ENCODE measurements around the gene DHRS2.

DHRS2 gene

DNA sequence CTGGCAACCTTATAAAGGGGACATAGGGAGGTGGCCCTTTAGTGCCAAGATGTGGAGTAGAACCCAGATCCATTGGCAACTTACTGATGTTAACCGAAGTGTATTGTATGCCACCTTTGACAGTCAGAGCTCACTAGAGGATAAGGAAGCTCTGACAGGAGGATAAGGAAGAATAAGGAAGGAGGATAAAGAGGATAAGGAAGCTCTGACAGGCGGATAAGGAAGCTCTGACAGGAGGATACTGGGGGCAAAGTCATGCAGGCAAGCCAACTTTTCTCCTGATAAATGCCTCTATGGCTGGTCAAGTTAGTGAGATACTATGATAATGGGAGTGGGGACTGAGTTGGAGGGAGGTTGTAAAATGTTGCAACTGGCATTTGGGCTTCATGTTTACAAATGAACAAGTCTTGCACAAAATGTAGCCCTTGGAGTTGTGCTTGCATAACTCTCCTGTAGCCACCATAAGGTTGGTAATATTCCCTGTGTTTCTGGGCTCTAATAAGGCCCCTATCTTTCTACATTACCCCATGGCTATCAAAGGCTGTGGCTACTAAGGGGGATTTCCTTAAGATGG is 17.7 kb upstream of the DHRS2 start:
- Histone ChIP-seq H3K9me3 (ENCODE audit: low read depth, low read length) (no peaks in the 10 kb centered on the region), H3K36me3 (ENCODE audit: insufficient read depth, low read length) (no peaks in the 10 kb centered on the region), H3K27ac (no peak overlapping the region), H3K4me3 (no peak overlapping the region), H3K9ac (ENCODE audit: insufficient read length) (no peak overlapping the region)
- no peak for DNase-seq (ENCODE audit: low read depth, low spot score)
- no peak for TF ChIP-seq EZH2 (IDR thresholded peaks at IDR 0.05)
- TF ChIP-seq FOXP2 (optimal IDR thresholded peaks at IDR 0.05; ENCODE audit: control extremely low read depth, extremely low read length, insufficient read depth), result no peak
- TF ChIP-seq POLR2AphosphoS5 (IDR thresholded peaks at IDR 0.05; ENCODE audit: borderline replicate concordance, low read depth, low read length), result no peak

DNA sequence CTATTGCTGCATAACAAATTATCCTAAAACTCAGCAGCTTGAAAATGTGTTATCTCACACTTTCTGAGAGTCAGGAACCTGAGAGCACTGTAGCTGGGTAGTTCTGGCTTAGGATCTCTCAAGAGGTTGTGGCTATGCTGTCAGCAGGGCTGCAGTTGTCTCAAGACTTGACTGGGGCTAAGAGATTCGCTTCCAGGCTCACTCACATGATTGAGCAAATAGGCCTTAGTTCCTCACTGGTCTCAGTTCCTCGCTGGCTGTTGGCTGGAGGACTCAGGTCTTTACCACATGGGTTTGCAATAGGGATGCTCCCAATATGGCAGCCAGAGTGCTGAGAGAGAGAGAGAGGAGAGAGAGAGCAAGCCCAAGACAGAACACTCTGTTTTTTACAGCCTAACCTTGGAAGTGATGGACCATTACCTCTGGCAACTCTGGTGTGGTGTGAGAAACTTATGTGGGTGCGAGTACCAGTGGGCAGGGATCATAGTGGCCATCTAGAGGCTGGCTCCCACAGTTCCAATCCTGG is 15.9 kb upstream of the DHRS2 start:
- TF ChIP-seq FOXP2 (optimal IDR thresholded peaks at IDR 0.05; ENCODE audit: control extremely low read depth, extremely low read length, insufficient read depth) (no peak), EZH2 (IDR thresholded peaks at IDR 0.05) (no peak), POLR2AphosphoS5 (IDR thresholded peaks at IDR 0.05; ENCODE audit: borderline replicate concordance, low read depth, low read length) (no peak)
- no peak overlapping the region for H3K4me3 ChIP-seq
- H3K9ac ChIP-seq (ENCODE audit: insufficient read length), result no peak overlapping the region
- no peak overlapping the region for H3K27ac ChIP-seq
- no peak for DNase-seq (ENCODE audit: low read depth, low spot score)
- H3K9me3 ChIP-seq (ENCODE audit: low read depth, low read length), result peaks cover 6% of the 10 kb centered on the region; the same call in 1 of the 2 replicates
- no peaks in the 10 kb centered on the region for H3K36me3 ChIP-seq (ENCODE audit: insufficient read depth, low read length)

GRCh38 chr14:23621204-23621931 is 14.8 kb upstream of the DHRS2 start:
- Histone ChIP-seq H3K9ac (ENCODE audit: insufficient read length) (no peak overlapping the region), H3K27ac (no peak overlapping the region), H3K36me3 (ENCODE audit: insufficient read depth, low read length) (no peaks in the 10 kb centered on the region), H3K9me3 (ENCODE audit: low read depth, low read length) (peaks cover 12% of the 10 kb centered on the region; the same call in 1 of the 2 replicates), H3K4me3 (no peak overlapping the region)
- DNase-seq (ENCODE audit: low read depth, low spot score), result no peak
- TF ChIP-seq EZH2 (IDR thresholded peaks at IDR 0.05), result no peak
- TF ChIP-seq FOXP2 (optimal IDR thresholded peaks at IDR 0.05; ENCODE audit: control extremely low read depth, extremely low read length, insufficient read depth), result no peak
- TF ChIP-seq POLR2AphosphoS5 (IDR thresholded peaks at IDR 0.05; ENCODE audit: borderline replicate concordance, low read depth, low read length), result no peak

DNA sequence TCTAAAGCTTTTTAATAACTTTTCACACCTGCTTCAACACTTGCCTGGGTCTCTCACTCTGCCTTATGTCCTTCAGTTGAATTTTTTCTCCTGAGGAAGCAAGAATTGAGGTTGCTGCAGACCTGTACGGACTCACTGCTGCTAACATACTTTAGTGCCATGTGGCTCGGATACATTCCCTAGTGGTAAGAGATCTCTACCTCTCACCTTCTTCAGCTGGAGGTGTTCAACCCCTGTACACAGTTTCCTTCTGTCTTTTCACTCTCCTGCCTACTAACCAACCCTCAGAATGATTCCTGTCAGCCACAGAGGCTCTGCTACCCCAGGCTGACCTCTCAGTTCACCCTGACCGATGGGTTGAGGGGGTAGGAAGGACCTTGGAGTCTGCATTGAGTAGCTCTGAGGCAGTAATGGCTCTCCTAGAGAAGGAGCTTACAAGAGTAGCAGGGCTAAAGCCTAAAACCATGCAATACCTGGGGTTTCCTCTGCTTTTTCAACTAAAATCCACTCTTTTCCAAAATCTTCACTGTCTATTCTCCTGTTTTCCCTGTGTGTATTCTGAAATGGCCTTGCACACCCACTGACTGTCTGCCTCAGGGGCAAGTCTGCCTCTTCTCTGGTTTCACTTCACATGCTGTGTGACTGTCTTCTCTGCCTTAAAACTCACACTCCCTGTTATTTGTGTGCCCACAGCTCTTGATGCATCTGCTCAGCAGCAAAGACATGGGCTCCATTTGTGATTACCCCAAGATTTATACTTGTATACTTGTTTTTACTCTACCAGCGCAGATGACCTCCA is 14.0 kb upstream of the DHRS2 start:
- DNase-seq (ENCODE audit: low read depth, low spot score), result no peak
- TF ChIP-seq EZH2 (IDR thresholded peaks at IDR 0.05) (no peak), FOXP2 (optimal IDR thresholded peaks at IDR 0.05; ENCODE audit: control extremely low read depth, extremely low read length, insufficient read depth) (no peak), POLR2AphosphoS5 (IDR thresholded peaks at IDR 0.05; ENCODE audit: borderline replicate concordance, low read depth, low read length) (no peak)
- Histone ChIP-seq H3K9me3 (ENCODE audit: low read depth, low read length) (peaks cover 12% of the 10 kb centered on the region; the same call in 1 of the 2 replicates), H3K9ac (ENCODE audit: insufficient read length) (no peak overlapping the region), H3K4me3 (no peak overlapping the region), H3K36me3 (ENCODE audit: insufficient read depth, low read length) (no peaks in the 10 kb centered on the region), H3K27ac (no peak overlapping the region)

DNA sequence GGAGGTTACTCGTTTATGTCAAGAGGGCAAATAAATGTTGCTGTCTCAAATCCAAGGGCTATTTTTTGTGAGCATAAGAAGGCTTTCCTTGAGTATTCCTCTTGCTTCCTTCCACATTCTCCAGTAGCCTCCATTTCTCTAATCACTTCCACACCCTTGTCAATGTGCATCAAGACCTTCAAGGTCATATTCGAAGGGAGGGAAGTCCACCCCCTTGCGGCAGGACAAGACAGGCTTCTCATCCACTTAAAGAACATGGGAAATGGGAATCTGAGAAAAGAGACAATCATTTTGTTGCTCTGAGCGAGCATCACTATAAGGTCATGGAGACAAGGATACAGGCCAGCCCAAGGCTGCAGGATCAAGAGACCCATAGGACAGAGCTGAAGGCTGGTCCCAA is 13.2 kb upstream of the DHRS2 start:
- Histone ChIP-seq H3K9me3 (ENCODE audit: low read depth, low read length) (peaks cover 12% of the 10 kb centered on the region; the same call in 1 of the 2 replicates), H3K36me3 (ENCODE audit: insufficient read depth, low read length) (no peaks in the 10 kb centered on the region), H3K27ac (no peak overlapping the region), H3K4me3 (no peak overlapping the region), H3K9ac (ENCODE audit: insufficient read length) (no peak overlapping the region)
- TF ChIP-seq FOXP2 (optimal IDR thresholded peaks at IDR 0.05; ENCODE audit: control extremely low read depth, extremely low read length, insufficient read depth) (no peak), EZH2 (IDR thresholded peaks at IDR 0.05) (no peak), POLR2AphosphoS5 (IDR thresholded peaks at IDR 0.05; ENCODE audit: borderline replicate concordance, low read depth, low read length) (no peak)
- DNase-seq (ENCODE audit: low read depth, low spot score), result no peak

- no peak for TF ChIP-seq POLR2AphosphoS5 (IDR thresholded peaks at IDR 0.05; ENCODE audit: borderline replicate concordance, low read depth, low read length)
- TF ChIP-seq EZH2 (IDR thresholded peaks at IDR 0.05), result no peak
- TF ChIP-seq FOXP2 (optimal IDR thresholded peaks at IDR 0.05; ENCODE audit: control extremely low read depth, extremely low read length, insufficient read depth), result no peak
- H3K9me3 ChIP-seq (ENCODE audit: low read depth, low read length), result peaks cover 12% of the 10 kb centered on the region; the same call in 1 of the 2 replicates
- H3K9ac ChIP-seq (ENCODE audit: insufficient read length), result no peak overlapping the region
- no peak for DNase-seq (ENCODE audit: low read depth, low spot score)
- H3K27ac ChIP-seq, result no peak overlapping the region
- H3K36me3 ChIP-seq (ENCODE audit: insufficient read depth, low read length), result no peaks in the 10 kb centered on the region
- no peak overlapping the region for H3K4me3 ChIP-seq
Measured at GRCh38 chr14:23623962-23624361, 12.2 kb upstream of the DHRS2 start.

DNA sequence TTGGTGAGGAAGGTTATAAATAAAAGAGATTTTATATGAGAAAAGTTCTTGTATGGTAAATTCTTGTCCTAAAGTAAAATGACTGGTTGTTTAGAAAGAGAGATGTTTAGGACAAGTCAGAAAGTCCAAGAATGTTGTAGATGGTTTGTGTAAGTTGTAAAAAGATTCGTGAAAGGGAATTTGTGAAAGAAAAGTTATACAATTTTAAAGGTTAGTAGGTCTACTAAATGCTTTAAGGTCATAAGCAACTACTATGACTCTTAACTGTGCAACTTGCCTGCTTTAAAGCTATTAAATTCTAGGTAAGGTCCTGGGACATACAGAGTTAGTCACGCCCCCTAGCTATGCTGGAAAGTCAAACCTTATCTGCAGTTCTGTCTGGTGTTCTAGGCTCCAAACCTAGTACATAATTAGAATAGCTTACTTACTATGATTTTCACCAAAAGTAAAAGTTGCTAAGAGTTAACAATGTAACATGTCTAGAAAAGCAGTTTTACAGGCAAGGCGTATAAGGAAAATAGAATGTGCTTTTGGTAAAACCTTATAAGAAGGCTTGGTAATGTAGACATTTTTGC is 11.2 kb upstream of the DHRS2 start:
- H3K9me3 ChIP-seq (ENCODE audit: low read depth, low read length), result peaks cover 12% of the 10 kb centered on the region; the same call in 1 of the 2 replicates
- DNase-seq (ENCODE audit: low read depth, low spot score), result no peak

More for the DNA sequence above, 11.2 kb upstream of the DHRS2 start:
- TF ChIP-seq POLR2AphosphoS5 (IDR thresholded peaks at IDR 0.05; ENCODE audit: borderline replicate concordance, low read depth, low read length) (no peak), FOXP2 (optimal IDR thresholded peaks at IDR 0.05; ENCODE audit: control extremely low read depth, extremely low read length, insufficient read depth) (no peak), EZH2 (IDR thresholded peaks at IDR 0.05) (no peak)
- Histone ChIP-seq H3K9ac (ENCODE audit: insufficient read length) (no peak overlapping the region), H3K4me3 (no peak overlapping the region), H3K27ac (no peak overlapping the region), H3K36me3 (ENCODE audit: insufficient read depth, low read length) (no peaks in the 10 kb centered on the region)

Data from SK-N-MC (cell line).